ENCODE results near the gene GJA4.
"Not testable (repeated sequence)": the region's sequence is repeated elsewhere in the genome, so short reads cannot be mapped to it uniquely, and the experiment has no call there.

Gene GJA4

DNA sequence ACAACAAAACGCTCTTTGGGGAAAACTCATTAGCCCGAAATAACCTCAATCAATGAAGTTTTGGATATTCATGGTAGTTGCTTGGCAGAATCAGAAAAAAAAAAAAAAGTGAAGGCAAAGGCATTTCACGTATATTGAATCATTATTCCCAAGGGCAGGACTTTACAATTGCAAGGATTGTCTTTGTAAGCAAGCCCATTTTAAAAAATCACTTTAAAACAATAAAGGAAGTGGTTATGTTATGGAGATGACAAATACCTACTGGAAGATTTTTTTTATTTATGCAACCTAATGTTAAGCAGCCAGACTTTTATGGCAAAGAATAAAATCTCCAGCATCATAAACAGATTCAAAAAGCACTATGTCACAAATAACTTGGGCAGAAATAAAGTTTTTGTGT is 23.9 kb upstream of the GJA4 start:
- Histone ChIP-seq H3K27ac (replicated peaks) (no peak overlapping the region), H3K27me3 (ENCODE audit: insufficient read depth, poor library complexity, severe bottlenecking) (no peaks in the 10 kb centered on the region), H3K4me3 (replicated peaks; ENCODE audit: insufficient read depth, low read length) (no peak overlapping the region)
- DNase-seq (ENCODE audit: low read depth in 1 of 2, low spot score in 1 of 2) = no peak
- TF ChIP-seq SPI1 (IDR thresholded peaks at IDR 0.05; ENCODE audit: borderline replicate concordance, low read depth) (no peak), POLR2AphosphoS5 (IDR thresholded peaks at IDR 0.05; ENCODE audit: low read depth) (no peak), GABPA (IDR thresholded peaks at IDR 0.05; ENCODE audit: low read depth) (no peak)
- TF ChIP-seq, protein P1, sequence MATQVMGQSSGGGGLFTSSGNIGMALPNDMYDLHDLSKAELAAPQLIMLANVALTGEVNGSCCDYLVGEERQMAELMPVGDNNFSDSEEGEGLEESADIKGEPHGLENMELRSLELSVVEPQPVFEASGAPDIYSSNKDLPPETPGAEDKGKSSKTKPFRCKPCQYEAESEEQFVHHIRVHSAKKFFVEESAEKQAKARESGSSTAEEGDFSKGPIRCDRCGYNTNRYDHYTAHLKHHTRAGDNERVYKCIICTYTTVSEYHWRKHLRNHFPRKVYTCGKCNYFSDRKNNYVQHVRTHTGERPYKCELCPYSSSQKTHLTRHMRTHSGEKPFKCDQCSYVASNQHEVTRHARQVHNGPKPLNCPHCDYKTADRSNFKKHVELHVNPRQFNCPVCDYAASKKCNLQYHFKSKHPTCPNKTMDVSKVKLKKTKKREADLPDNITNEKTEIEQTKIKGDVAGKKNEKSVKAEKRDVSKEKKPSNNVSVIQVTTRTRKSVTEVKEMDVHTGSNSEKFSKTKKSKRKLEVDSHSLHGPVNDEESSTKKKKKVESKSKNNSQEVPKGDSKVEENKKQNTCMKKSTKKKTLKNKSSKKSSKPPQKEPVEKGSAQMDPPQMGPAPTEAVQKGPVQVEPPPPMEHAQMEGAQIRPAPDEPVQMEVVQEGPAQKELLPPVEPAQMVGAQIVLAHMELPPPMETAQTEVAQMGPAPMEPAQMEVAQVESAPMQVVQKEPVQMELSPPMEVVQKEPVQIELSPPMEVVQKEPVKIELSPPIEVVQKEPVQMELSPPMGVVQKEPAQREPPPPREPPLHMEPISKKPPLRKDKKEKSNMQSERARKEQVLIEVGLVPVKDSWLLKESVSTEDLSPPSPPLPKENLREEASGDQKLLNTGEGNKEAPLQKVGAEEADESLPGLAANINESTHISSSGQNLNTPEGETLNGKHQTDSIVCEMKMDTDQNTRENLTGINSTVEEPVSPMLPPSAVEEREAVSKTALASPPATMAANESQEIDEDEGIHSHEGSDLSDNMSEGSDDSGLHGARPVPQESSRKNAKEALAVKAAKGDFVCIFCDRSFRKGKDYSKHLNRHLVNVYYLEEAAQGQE (IDR thresholded peaks at IDR 0.05; ENCODE audit: insufficient replicate concordance, low read depth) = no peak
- TF ChIP-seq, protein P2, sequence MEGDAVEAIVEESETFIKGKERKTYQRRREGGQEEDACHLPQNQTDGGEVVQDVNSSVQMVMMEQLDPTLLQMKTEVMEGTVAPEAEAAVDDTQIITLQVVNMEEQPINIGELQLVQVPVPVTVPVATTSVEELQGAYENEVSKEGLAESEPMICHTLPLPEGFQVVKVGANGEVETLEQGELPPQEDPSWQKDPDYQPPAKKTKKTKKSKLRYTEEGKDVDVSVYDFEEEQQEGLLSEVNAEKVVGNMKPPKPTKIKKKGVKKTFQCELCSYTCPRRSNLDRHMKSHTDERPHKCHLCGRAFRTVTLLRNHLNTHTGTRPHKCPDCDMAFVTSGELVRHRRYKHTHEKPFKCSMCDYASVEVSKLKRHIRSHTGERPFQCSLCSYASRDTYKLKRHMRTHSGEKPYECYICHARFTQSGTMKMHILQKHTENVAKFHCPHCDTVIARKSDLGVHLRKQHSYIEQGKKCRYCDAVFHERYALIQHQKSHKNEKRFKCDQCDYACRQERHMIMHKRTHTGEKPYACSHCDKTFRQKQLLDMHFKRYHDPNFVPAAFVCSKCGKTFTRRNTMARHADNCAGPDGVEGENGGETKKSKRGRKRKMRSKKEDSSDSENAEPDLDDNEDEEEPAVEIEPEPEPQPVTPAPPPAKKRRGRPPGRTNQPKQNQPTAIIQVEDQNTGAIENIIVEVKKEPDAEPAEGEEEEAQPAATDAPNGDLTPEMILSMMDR (IDR thresholded peaks at IDR 0.05; ENCODE audit: insufficient read depth, low read length) = no peak

DNA sequence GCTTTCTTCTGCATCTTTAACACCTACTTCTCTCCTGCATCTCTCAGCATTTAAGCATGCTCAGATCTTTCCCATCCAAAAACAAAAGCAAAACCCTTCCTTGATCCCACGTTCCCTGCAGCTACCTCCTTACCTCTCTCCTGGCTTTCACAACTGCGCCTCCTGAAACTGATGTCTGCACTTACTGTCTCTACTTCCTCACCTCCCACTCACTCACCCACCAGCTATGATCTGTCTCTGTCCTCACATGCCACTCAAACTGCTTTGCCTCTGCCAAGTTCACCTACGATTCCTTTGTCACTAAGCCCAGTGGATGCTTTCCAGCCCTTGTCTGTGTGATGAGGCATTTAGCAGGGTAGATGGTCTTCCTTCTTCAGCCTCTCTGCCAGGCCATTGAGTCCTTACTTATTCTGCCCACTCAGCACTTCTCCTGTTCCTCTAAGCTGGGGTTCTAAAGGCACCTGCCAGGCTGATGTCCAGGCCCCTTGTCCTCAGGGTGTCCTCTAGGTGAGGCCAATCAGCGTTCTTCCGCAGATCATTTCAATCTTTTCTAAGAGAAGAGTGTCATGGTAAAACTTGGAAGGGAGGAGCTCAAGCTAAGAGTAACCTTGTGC is 21.8 kb upstream of the GJA4 start:
- no peak for DNase-seq (ENCODE audit: low read depth in 1 of 2, low spot score in 1 of 2)
- no peak overlapping the region for H3K4me3 ChIP-seq (replicated peaks; ENCODE audit: insufficient read depth, low read length)
- no peak for TF ChIP-seq POLR2AphosphoS5 (IDR thresholded peaks at IDR 0.05; ENCODE audit: low read depth)
- TF ChIP-seq, protein P2 (IDR thresholded peaks at IDR 0.05; ENCODE audit: insufficient read depth, low read length) = no peak
- TF ChIP-seq, protein P1 (IDR thresholded peaks at IDR 0.05; ENCODE audit: insufficient replicate concordance, low read depth) = no peak
- TF ChIP-seq GABPA (IDR thresholded peaks at IDR 0.05; ENCODE audit: low read depth) = no peak
- TF ChIP-seq SPI1 (IDR thresholded peaks at IDR 0.05; ENCODE audit: borderline replicate concordance, low read depth) = no peak
- no peaks in the 10 kb centered on the region for H3K27me3 ChIP-seq (ENCODE audit: insufficient read depth, poor library complexity, severe bottlenecking)
- H3K27ac ChIP-seq (replicated peaks) = no peak overlapping the region

- TF ChIP-seq POLR2AphosphoS5 (IDR thresholded peaks at IDR 0.05; ENCODE audit: low read depth) = no peak
- no peak for TF ChIP-seq SPI1 (IDR thresholded peaks at IDR 0.05; ENCODE audit: borderline replicate concordance, low read depth)
- TF ChIP-seq, protein P1 (IDR thresholded peaks at IDR 0.05; ENCODE audit: insufficient replicate concordance, low read depth) = no peak
- TF ChIP-seq, protein P2 (IDR thresholded peaks at IDR 0.05; ENCODE audit: insufficient read depth, low read length) = no peak
- no peak for TF ChIP-seq GABPA (IDR thresholded peaks at IDR 0.05; ENCODE audit: low read depth)
- no peaks in the 10 kb centered on the region for H3K27me3 ChIP-seq (ENCODE audit: insufficient read depth, poor library complexity, severe bottlenecking)
- H3K4me3 ChIP-seq (replicated peaks; ENCODE audit: insufficient read depth, low read length) = no peak overlapping the region
- DNase-seq (ENCODE audit: low read depth in 1 of 2, low spot score in 1 of 2) = no peak
- H3K27ac ChIP-seq (replicated peaks) = no peak overlapping the region
Measured at GRCh38 chr1:34771573-34772371, 21.0 kb upstream of the GJA4 start.

- DNase-seq (ENCODE audit: low read depth in 1 of 2, low spot score in 1 of 2); H3K27ac ChIP-seq (replicated peaks); H3K27me3 ChIP-seq (ENCODE audit: insufficient read depth, poor library complexity, severe bottlenecking); H3K4me3 ChIP-seq (replicated peaks; ENCODE audit: insufficient read depth, low read length): not testable (repeated sequence)
Measured at GRCh38 chr1:34773114-34773513, 19.7 kb upstream of the GJA4 start.

Data from HL-60 (cell line).